PC-9 (cell line): ENCODE results near the gene TENT4A. TPM values are rescaled to one million over a fixed set of nuclear protein-coding genes. Genes with fewer than 3 reads are reported as not detected.

Experiments used
- BruUV-seq: library from RNA; stranded (reverse); fragments of 400-500 nt; replicated peaks from 2 replicates; lab custom pipeline; 2021; lab: Mats Ljungman, UMichigan
- CTCF ChIA-PET: fragments of 300-600 bp; sonication (Branson Sonifier 250); formaldehyde crosslinking; loops from one replicate; lab custom pipeline; 2022; ENCODE audit warnings: antibody characterized with exemption; lab: Charles Lee
- POLR2A ChIA-PET: fragments of 300-600 bp; sonication (Branson Sonifier 250); formaldehyde crosslinking; loops from one replicate; lab custom pipeline; 2022; ENCODE audit warnings: antibody characterized with exemption; ENCODE audit not compliant: unreplicated experiment; lab: Charles Lee
- DNase-seq, 2 experiments: peaks; one replicate each; pipeline versions ENCODE4 v3.0.0 to v3.0.0-alpha.2; 2015 to 2022; ENCODE audit warnings: mixed read lengths in 1 of 2
- H2AFZ ChIP-seq: fragments of 200-600 bp; sonication (generic); 2 replicates; pipeline ENCODE4 v1.8.1; 2017; ENCODE audit warnings: antibody characterized with exemption
- H3F3A ChIP-seq: fragments of 200-600 bp; sonication (generic); 2 replicates; pipeline ENCODE4 v1.8.1; 2017; ENCODE audit warnings: antibody characterized with exemption, mild to moderate bottlenecking, low read depth; ENCODE audit not compliant: insufficient read depth
- H3K27ac ChIP-seq: fragments of 200-600 bp; sonication (generic); 2 replicates; pipeline ENCODE4 v1.6.1; 2016; ENCODE audit warnings: mixed run types
- H3K27me3 ChIP-seq: fragments of 200-600 bp; sonication (generic); 2 replicates; pipeline ENCODE4 v1.6.1; 2016; ENCODE audit warnings: low read depth, mixed run types; ENCODE audit not compliant: insufficient read depth
- H3K36me3 ChIP-seq: fragments of 200-600 bp; sonication (generic); 2 replicates; pipeline ENCODE4 v1.6.1; 2016; ENCODE audit warnings: low read depth, mixed run types
- H3K4me1 ChIP-seq: fragments of 200-600 bp; sonication (generic); replicated peaks from 2 replicates; pipeline ENCODE4 v1.6.1; 2016; ENCODE audit warnings: mixed run types; ENCODE audit not compliant: insufficient read depth
- H3K4me2 ChIP-seq: fragments of 200-600 bp; sonication (generic); 2 replicates; pipeline ENCODE4 v1.6.1; 2017; ENCODE audit warnings: mixed run types
- H3K4me3 ChIP-seq: fragments of 200-600 bp; sonication (generic); 2 replicates; pipeline ENCODE4 v1.6.1; 2016; ENCODE audit warnings: mixed run types
- H3K79me2 ChIP-seq: fragments of 200-600 bp; sonication (generic); 2 replicates; pipeline ENCODE4 v1.6.1; 2017; ENCODE audit warnings: low read depth, mixed run types
- H3K9me2 ChIP-seq: fragments of 200-600 bp; sonication (generic); 2 replicates; pipeline ENCODE4 v1.8.1; 2017; ENCODE audit warnings: mild to moderate bottlenecking; ENCODE audit not compliant: insufficient read depth
- H3K9me3 ChIP-seq: fragments of 200-600 bp; sonication (generic); 2 replicates; pipeline ENCODE4 v1.8.1; 2016; ENCODE audit warnings: low read depth; ENCODE audit not compliant: insufficient read depth
- H4K20me1 ChIP-seq: fragments of 200-600 bp; sonication (generic); 2 replicates; pipeline ENCODE4 v1.8.1; 2017; ENCODE audit not compliant: insufficient read depth
- EZH2 ChIP-seq: fragments of 200-600 bp; sonication (generic); IDR thresholded peaks from 2 replicates; pipeline ENCODE4 v1.8.0; 2017; ENCODE audit warnings: antibody characterized with exemption, low read depth
- intact Hi-C: fragments of 100-400 bp; cut with micrococcal nuclease; formaldehyde crosslinking; loops from one replicate; pipeline ENCODE4 v1.10.0; 2022; ENCODE audit not compliant: unreplicated experiment
- total RNA-seq: library from RNA; stranded (reverse); gene quantifications from 2 replicates; pipeline ENCODE4 v1.2.3, GENCODE V29; 2021
- TF ChIP-seq, protein P1 (sequence below): fragments of 200-600 bp; sonication (generic); conservative IDR thresholded peaks from 2 replicates; pipeline ENCODE4 v1.6.1; 2017; ENCODE audit warnings: mixed run types, antibody characterized with exemption, mild to moderate bottlenecking, moderate library complexity

The TENT4A gene
- total RNA-seq, 1 experiment from 2014 or later = 84.8 TPM

DNA sequence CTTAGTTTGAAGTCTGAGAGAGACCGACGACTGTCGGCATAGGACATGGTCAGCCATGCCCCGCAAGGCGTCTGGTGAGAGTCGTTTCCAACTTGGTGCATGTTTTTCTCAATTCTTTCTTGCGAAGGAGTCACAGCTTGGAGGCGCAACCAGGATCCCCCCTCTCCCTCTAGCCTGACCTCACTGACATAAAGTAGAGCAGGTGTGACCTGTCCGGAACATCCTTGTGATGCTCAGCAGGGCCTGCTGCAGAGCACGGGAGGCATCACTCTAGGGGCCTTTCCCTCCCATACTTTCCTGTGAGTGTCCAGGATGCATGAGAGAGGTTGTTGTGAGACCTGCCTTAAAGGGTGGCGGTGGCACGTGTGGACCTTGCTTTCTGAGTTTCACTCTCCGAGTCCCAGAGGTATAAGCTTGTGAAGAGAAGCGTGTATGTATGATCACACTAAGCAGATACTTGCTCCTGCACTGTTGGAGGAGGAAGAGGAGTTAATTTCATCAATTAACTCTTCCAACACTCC lies 5.0 kb downstream of the TENT4A start:
- peaks cover 84% of the 10 kb centered on the region for H4K20me1 ChIP-seq
- 0 out of 2 replicates have a peak, but pooled peaks cover 7% of the 10 kb centered on the region for H3K36me3 ChIP-seq
- CTCF ChIA-PET = no interaction called here
- H3K27ac ChIP-seq = no peak overlapping the region
- no peaks in the 10 kb centered on the region for H3K9me2 ChIP-seq
- peaks cover 87% of the 10 kb centered on the region for H3K79me2 ChIP-seq
- DNase-seq = no peak
- H3K9me3 ChIP-seq = no peaks in the 10 kb centered on the region
- POLR2A ChIA-PET = no interaction called here
- TF ChIP-seq, protein P1, sequence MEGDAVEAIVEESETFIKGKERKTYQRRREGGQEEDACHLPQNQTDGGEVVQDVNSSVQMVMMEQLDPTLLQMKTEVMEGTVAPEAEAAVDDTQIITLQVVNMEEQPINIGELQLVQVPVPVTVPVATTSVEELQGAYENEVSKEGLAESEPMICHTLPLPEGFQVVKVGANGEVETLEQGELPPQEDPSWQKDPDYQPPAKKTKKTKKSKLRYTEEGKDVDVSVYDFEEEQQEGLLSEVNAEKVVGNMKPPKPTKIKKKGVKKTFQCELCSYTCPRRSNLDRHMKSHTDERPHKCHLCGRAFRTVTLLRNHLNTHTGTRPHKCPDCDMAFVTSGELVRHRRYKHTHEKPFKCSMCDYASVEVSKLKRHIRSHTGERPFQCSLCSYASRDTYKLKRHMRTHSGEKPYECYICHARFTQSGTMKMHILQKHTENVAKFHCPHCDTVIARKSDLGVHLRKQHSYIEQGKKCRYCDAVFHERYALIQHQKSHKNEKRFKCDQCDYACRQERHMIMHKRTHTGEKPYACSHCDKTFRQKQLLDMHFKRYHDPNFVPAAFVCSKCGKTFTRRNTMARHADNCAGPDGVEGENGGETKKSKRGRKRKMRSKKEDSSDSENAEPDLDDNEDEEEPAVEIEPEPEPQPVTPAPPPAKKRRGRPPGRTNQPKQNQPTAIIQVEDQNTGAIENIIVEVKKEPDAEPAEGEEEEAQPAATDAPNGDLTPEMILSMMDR = no peak
- no peak for TF ChIP-seq EZH2
- no peak overlapping the region for H3K4me3 ChIP-seq
- H3F3A ChIP-seq = no peaks in the 10 kb centered on the region
- H3K4me2 ChIP-seq = no peak overlapping the region
- no TSS peak for BruUV-seq
- intact Hi-C loops = no loop called here
- peaks cover 24% of the 10 kb centered on the region for H3K4me1 ChIP-seq
- H2AFZ ChIP-seq = no peak overlapping the region
- H3K27me3 ChIP-seq = no peaks in the 10 kb centered on the region

DNA sequence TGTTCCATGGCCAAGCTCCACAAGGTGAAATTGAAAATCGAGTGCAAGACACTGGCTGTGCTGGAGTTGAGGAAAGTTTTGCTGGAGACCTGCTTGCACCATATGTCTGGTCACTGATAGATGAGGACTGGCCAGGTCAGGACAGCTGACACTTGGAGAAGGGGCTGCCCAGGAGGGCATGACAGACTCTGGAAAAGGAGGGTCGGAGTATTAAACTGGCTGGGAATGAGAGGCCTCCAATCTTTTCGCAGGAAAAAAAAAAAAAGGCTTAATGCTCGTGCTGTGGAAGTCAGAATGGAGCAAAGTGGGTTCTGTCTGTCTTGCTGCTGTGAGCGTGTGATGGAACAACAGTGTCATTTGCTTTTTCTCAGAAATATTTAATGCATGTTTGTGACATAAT lies 5.5 kb downstream of the TENT4A start:
- Histone ChIP-seq H3K36me3 (peaks cover 12% of the 10 kb centered on the region; the same call in 1 of the 2 replicates), H3K27me3 (no peaks in the 10 kb centered on the region), H3K4me1 (peaks cover 24% of the 10 kb centered on the region), H3K9me3 (no peaks in the 10 kb centered on the region), H3F3A (no peaks in the 10 kb centered on the region), H3K27ac (no peak overlapping the region), H4K20me1 (peaks cover 89% of the 10 kb centered on the region), H3K9me2 (no peaks in the 10 kb centered on the region), H3K4me3 (no peak overlapping the region), H2AFZ (no peak overlapping the region), H3K79me2 (peaks cover 92% of the 10 kb centered on the region), H3K4me2 (no peak overlapping the region)
- CTCF ChIA-PET = no interaction called here
- intact Hi-C loops = no loop called here
- no peak for DNase-seq
- TF ChIP-seq, protein P1 = no peak
- no peak for TF ChIP-seq EZH2
- no TSS peak for BruUV-seq
- POLR2A ChIA-PET = no interaction called here

GRCh38 chr5:6719417-6719816 lies 6.2 kb downstream of the TENT4A start:
- CTCF ChIA-PET = no interaction called here
- Histone ChIP-seq H3F3A (no peaks in the 10 kb centered on the region), H3K4me1 (peaks cover 24% of the 10 kb centered on the region), H3K79me2 (peaks cover 99% of the 10 kb centered on the region), H3K4me3 (no peak overlapping the region), H3K9me3 (no peaks in the 10 kb centered on the region), H3K27ac (no peak overlapping the region), H4K20me1 (peaks cover 96% of the 10 kb centered on the region), H3K36me3 (peaks cover 19% of the 10 kb centered on the region; the same call in 1 of the 2 replicates), H3K4me2 (no peak overlapping the region), H2AFZ (no peak overlapping the region), H3K27me3 (no peaks in the 10 kb centered on the region), H3K9me2 (no peaks in the 10 kb centered on the region)
- DNase-seq = no peak
- BruUV-seq = no TSS peak
- intact Hi-C loops = no loop called here
- POLR2A ChIA-PET = no interaction called here
- TF ChIP-seq, protein P1 = no peak
- no peak for TF ChIP-seq EZH2
